ENCODE data around the gene TEX22. TPM values are rescaled to one million over a fixed set of nuclear protein-coding genes. Genes with fewer than 3 reads are reported as not detected.

The TEX22 gene
- total RNA-seq, 1 donor from 2014 or later = 0.46 TPM

DNA sequence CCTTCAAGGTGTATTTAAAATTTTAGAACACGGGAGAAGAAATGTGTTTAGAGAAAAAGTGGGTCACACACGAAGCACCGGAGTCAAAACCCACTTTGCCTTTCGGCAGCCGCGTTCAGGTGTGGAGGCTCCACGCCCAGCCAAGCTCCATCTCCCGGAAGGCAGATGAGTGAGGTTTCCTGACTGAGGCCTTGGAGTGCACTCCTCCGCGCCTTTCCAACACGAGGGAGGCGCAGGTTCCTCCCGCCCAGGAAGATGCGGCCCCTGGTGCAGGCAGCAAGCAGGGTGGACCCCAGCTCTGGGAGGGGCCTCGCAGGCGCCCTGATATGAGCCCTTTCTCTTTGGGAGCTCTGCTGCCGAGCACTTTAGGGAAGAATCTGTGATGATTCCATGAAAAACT lies 43.8 kb downstream of the TEX22 start:
- DNase-seq (ENCODE audit: low read depth) = no peak
- Histone ChIP-seq H3K4me3 (ENCODE audit: low read depth, low read length) (no peak overlapping the region), H3K36me3 (ENCODE audit: control insufficient read depth, insufficient read depth, low read length) (no peaks in the 10 kb centered on the region), H3K27me3 (ENCODE audit: control insufficient read depth, insufficient read depth, low read length) (no peaks in the 10 kb centered on the region)
- TF ChIP-seq, protein P1, sequence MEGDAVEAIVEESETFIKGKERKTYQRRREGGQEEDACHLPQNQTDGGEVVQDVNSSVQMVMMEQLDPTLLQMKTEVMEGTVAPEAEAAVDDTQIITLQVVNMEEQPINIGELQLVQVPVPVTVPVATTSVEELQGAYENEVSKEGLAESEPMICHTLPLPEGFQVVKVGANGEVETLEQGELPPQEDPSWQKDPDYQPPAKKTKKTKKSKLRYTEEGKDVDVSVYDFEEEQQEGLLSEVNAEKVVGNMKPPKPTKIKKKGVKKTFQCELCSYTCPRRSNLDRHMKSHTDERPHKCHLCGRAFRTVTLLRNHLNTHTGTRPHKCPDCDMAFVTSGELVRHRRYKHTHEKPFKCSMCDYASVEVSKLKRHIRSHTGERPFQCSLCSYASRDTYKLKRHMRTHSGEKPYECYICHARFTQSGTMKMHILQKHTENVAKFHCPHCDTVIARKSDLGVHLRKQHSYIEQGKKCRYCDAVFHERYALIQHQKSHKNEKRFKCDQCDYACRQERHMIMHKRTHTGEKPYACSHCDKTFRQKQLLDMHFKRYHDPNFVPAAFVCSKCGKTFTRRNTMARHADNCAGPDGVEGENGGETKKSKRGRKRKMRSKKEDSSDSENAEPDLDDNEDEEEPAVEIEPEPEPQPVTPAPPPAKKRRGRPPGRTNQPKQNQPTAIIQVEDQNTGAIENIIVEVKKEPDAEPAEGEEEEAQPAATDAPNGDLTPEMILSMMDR (IDR thresholded peaks at IDR 0.05; ENCODE audit: insufficient read depth, low read length, poor library complexity, severe bottlenecking) = no peak

DNA sequence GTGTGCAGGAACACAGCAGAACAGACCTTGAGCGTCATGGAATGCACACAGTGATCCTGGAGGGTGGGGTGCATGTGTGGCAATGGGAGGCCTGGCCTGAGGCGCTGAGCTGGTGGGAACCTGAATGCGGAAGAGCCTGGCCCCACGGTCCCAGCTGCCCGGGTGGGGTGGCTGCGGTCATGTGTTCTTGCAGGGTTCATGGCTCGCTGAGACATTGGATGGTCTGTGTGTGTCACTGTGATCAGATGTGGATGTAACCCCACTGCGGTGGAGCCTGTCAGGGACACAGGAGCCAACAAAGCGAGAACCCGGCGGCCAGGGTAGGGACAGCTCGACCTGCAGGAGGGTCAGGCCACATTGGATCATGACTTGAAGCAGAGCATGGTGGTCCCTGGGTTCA lies 44.5 kb downstream of the TEX22 start:
- Histone ChIP-seq H3K27me3 (ENCODE audit: control insufficient read depth, insufficient read depth, low read length) (no peaks in the 10 kb centered on the region), H3K36me3 (ENCODE audit: control insufficient read depth, insufficient read depth, low read length) (no peaks in the 10 kb centered on the region), H3K4me3 (ENCODE audit: low read depth, low read length) (no peak overlapping the region)
- TF ChIP-seq, protein P1 (IDR thresholded peaks at IDR 0.05; ENCODE audit: insufficient read depth, low read length, poor library complexity, severe bottlenecking) = no peak
- DNase-seq (ENCODE audit: low read depth) = no peak

DNA sequence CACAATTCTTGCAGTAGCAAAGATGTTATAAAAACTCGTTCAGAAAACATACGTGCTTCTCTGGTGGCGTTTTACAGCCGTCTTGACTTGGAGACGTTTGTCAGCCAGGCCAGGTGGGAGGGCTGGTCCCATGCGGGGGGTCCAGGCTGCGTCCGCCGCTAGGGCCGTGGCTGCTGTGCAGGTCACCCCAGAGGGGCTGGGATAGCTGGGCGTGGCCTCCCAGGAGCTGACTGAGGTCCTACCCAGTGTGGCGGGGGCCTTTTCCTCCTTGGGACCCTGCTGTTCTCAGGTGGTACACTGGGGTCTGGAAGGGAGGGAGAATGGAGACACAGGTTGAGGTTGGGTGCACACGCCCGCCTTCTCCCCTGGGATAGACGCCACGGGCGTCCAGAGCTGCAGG lies 46.5 kb downstream of the TEX22 start:
- no peak for DNase-seq (ENCODE audit: low read depth)
- TF ChIP-seq, protein P1 (IDR thresholded peaks at IDR 0.05; ENCODE audit: insufficient read depth, low read length, poor library complexity, severe bottlenecking) = no peak
- H3K36me3 ChIP-seq (ENCODE audit: control insufficient read depth, insufficient read depth, low read length) = no peaks in the 10 kb centered on the region

DNA sequence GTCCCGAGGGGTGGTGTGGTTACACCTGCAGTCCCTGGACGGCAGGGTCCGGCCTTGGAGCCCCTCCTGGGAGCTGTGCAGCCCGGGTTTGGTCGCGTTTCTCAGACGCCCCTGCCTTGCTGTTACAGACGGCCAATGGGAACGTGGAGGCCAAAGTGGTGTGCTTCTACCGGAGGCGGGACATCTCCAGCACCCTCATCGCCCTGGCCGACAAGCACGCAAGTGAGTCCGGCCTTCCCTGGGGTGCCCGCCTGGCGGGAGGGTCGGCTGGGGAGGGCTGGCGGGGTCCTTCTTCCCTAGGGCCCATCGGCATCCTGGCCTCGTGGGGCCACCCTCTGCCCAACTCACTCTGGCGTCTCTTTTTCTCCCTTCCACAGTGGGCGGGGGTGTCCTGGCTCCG lies 47.0 kb downstream of the TEX22 start:
- TF ChIP-seq, protein P1 (IDR thresholded peaks at IDR 0.05; ENCODE audit: insufficient read depth, low read length, poor library complexity, severe bottlenecking) = no peak
- no peak for DNase-seq (ENCODE audit: low read depth)
- no peaks in the 10 kb centered on the region for H3K27me3 ChIP-seq (ENCODE audit: control insufficient read depth, insufficient read depth, low read length)
- no peak overlapping the region for H3K4me3 ChIP-seq (ENCODE audit: low read depth, low read length)
- H3K36me3 ChIP-seq (ENCODE audit: control insufficient read depth, insufficient read depth, low read length) = no peaks in the 10 kb centered on the region

More for the DNA sequence above, 46.5 kb downstream of the TEX22 start:
- H3K27me3 ChIP-seq (ENCODE audit: control insufficient read depth, insufficient read depth, low read length) = no peaks in the 10 kb centered on the region
- H3K4me3 ChIP-seq (ENCODE audit: low read depth, low read length) = no peak overlapping the region

GRCh38 chr14:105445901-105446845 lies 47.8 kb downstream of the TEX22 start:
- Histone ChIP-seq H3K36me3 (ENCODE audit: control insufficient read depth, insufficient read depth, low read length) (no peaks in the 10 kb centered on the region), H3K4me3 (ENCODE audit: low read depth, low read length) (no peak overlapping the region), H3K27me3 (ENCODE audit: control insufficient read depth, insufficient read depth, low read length) (no peaks in the 10 kb centered on the region)
- TF ChIP-seq, protein P1 (IDR thresholded peaks at IDR 0.05; ENCODE audit: insufficient read depth, low read length, poor library complexity, severe bottlenecking) = no peak
- no peak for DNase-seq (ENCODE audit: low read depth)

Data from kidney epithelial cell (primary cell).